HCT116 (cell line): ENCODE results near the gene TOPBP1. TPM values are rescaled to one million over a fixed set of nuclear protein-coding genes. Genes with fewer than 3 reads are reported as not detected.

Experiments used
- ATAC-seq: fragments of 200-7000 bp; cut with Tn5 transposase; 2 replicates; pipeline ENCODE4 v1.9.1; 2020; ENCODE audit warnings: mild to moderate bottlenecking, moderate library complexity
- BruUV-seq: library from RNA; stranded (reverse); fragments of 400-500 nt; replicated peaks from 2 replicates; lab custom pipeline; 2021; lab: Mats Ljungman, UMichigan
- CTCF ChIA-PET: fragments of 300-600 bp; sonication (Branson Sonifier 250); formaldehyde crosslinking; loops from one replicate; lab custom pipeline; 2021; ENCODE audit warnings: antibody characterized with exemption; lab: Charles Lee
- POLR2A ChIA-PET: fragments of 300-600, 350-600 bp; sonication (Branson Sonifier 250); formaldehyde crosslinking; loops from one replicate; lab custom pipeline; 2021; ENCODE audit warnings: antibody characterized with exemption; lab: Charles Lee
- RAD21 ChIA-PET, 2 experiments: fragments of 300-600 bp; sonication (Branson Sonifier 250); formaldehyde crosslinking; loops; one replicate each; lab custom pipeline; 2023; ENCODE audit warnings: low total read pairs in 2 of 2; ENCODE audit not compliant: uncharacterized antibody in 2 of 2, unreplicated experiment in 2 of 2, low non-redundant PET in 1 of 2; lab: Charles Lee
- DNase-seq: peaks from one replicate; pipeline ENCODE4 v3.0.0-alpha.2; 2010; ENCODE audit warnings: low read depth, low spot score
- H2AFZ ChIP-seq: fragments of 200-600 bp; shearing (Covaris generic), sonication (generic); 2 replicates; pipeline ENCODE4 v1.6.1; 2017; ENCODE audit warnings: low read depth, mixed run types, mixed read lengths, antibody characterized with exemption, low read length; ENCODE audit not compliant: poor library complexity, severe bottlenecking
- H3K27ac ChIP-seq: 2 replicates; pipeline ENCODE4 v1.5.1; 2012; ENCODE audit warnings: low read depth, low read length
- H3K27me3 ChIP-seq: fragments of 200-600 bp; sonication (generic); 2 replicates; pipeline ENCODE4 v1.6.1; 2016; ENCODE audit warnings: mixed run types, low read length, mixed read lengths; ENCODE audit not compliant: insufficient read depth
- H3K36me3 ChIP-seq, 2 experiments: fragments of 200-500 bp in 1 of 2; fragments of 200-600 bp in 1 of 2; sonication (Bioruptor generic) in 1 of 2; sonication (generic) in 1 of 2; 2 replicates each; pipeline versions ENCODE4 v1.5.1 to v1.6.1; 2014 to 2016; ENCODE audit warnings: low read length in 2 of 2, inconsistent platforms in 1 of 2, mixed read lengths in 1 of 2, mixed run types in 1 of 2; ENCODE audit not compliant: insufficient read depth in 2 of 2, control insufficient read depth in 1 of 2
- H3K4me1 ChIP-seq, 2 experiments: fragments of 200-600 bp in 1 of 2; sonication (generic) in 1 of 2; 2 replicates each; pipeline versions ENCODE4 v1.5.1 to v1.6.1; 2012 to 2017; ENCODE audit warnings: low read length in 2 of 2, inconsistent platforms in 1 of 2, mild to moderate bottlenecking in 1 of 2, mixed read lengths in 1 of 2, mixed run types in 1 of 2, moderate library complexity in 1 of 2; ENCODE audit not compliant: insufficient read depth in 2 of 2, control insufficient read depth in 1 of 2
- H3K4me2 ChIP-seq: fragments of 200-600 bp; sonication (generic); 2 replicates; pipeline ENCODE4 v1.6.1; 2017; ENCODE audit warnings: mixed run types, low read length, mixed read lengths
- H3K4me3 ChIP-seq, 2 experiments: fragments of 200-600 bp in 1 of 2; sonication (generic) in 1 of 2; replicated peaks in 1 of 2; 2 replicates each; pipeline ENCODE4 v1.5.1; 2011 to 2016; ENCODE audit warnings: low read length in 2 of 2, control low read depth in 1 of 2, low read depth in 1 of 2, mild to moderate bottlenecking in 1 of 2, mixed read lengths in 1 of 2, mixed run types in 1 of 2
- H3K79me2 ChIP-seq: fragments of 200-600 bp; sonication (generic); 2 replicates; pipeline ENCODE4 v1.6.1; 2017; ENCODE audit warnings: mild to moderate bottlenecking, mixed run types, low read length, moderate library complexity, mixed read lengths; ENCODE audit not compliant: insufficient read depth
- H3K9ac ChIP-seq: fragments of 200-600 bp; sonication (generic); 2 replicates; pipeline ENCODE4 v1.6.1; 2016; ENCODE audit warnings: low read length, mixed read lengths
- H3K9me2 ChIP-seq: fragments of 200-600 bp; sonication (generic), shearing (Covaris generic); 2 replicates; pipeline ENCODE4 v1.6.1; 2017; ENCODE audit warnings: mixed run types, mild to moderate bottlenecking, moderate library complexity; ENCODE audit not compliant: insufficient read depth
- H3K9me3 ChIP-seq, 2 experiments: fragments of 200-500 bp in 1 of 2; fragments of 200-600 bp in 1 of 2; sonication (Bioruptor generic) in 1 of 2; sonication (generic) in 1 of 2; 2 replicates each; pipeline ENCODE4 v1.6.1; 2014 to 2017; ENCODE audit warnings: low read length in 2 of 2, mixed read lengths in 2 of 2, inconsistent platforms in 1 of 2, low read depth in 1 of 2, mild to moderate bottlenecking in 1 of 2, mixed run types in 1 of 2, moderate library complexity in 1 of 2; ENCODE audit not compliant: control insufficient read depth in 1 of 2, insufficient read depth in 1 of 2
- H4K20me1 ChIP-seq: fragments of 200-600 bp; sonication (generic), shearing (Covaris generic); 2 replicates; pipeline ENCODE4 v1.6.1; 2017; ENCODE audit warnings: mixed run types, mild to moderate bottlenecking, moderate library complexity; ENCODE audit not compliant: insufficient read depth
- CTCF ChIP-seq, 3 experiments: fragments of 200-600 bp in 1 of 3; sonication (generic) in 1 of 3; IDR thresholded peaks in 2 of 3; conservative IDR thresholded peaks in 1 of 3; 2 replicates each; pipeline ENCODE4 v1.5.1; 2012 to 2017; ENCODE audit warnings: low read depth in 2 of 3, low read length in 2 of 3, antibody characterized with exemption in 1 of 3, borderline replicate concordance in 1 of 3, control low read depth in 1 of 3, mild to moderate bottlenecking in 1 of 3, mixed read lengths in 1 of 3, mixed run types in 1 of 3, moderate library complexity in 1 of 3; ENCODE audit not compliant: insufficient read depth in 1 of 3
- FOSL1 ChIP-seq: IDR thresholded peaks from 2 replicates; pipeline ENCODE4 v1.6.1; 2012; ENCODE audit warnings: low read depth
- RAD21 ChIP-seq: IDR thresholded peaks from 2 replicates; pipeline ENCODE4 v1.6.1; 2012; ENCODE audit warnings: low read depth, mild to moderate bottlenecking
- ZFX ChIP-seq: fragments of 450-650 bp; IDR thresholded peaks from 2 replicates; pipeline ENCODE4 v1.6.1; 2017
- intact Hi-C: fragments of 100-400 bp; cut with micrococcal nuclease; formaldehyde crosslinking; loops from 2 replicates; pipeline ENCODE4 v1.10.0; 2022
- total RNA-seq: library from RNA; stranded (reverse); gene quantifications from one replicate; pipeline ENCODE4 v1.2.1, GENCODE V29; 2021; ENCODE audit not compliant: unreplicated experiment
- TF ChIP-seq, protein P1 (sequence below): IDR thresholded peaks from 2 replicates; pipeline ENCODE4 v1.6.1; 2011; ENCODE audit warnings: mild to moderate bottlenecking, low read length, moderate library complexity; ENCODE audit not compliant: insufficient replicate concordance; ENCODE audit errors: extremely low read depth

Gene TOPBP1
- total RNA-seq, 1 experiment from 2014 or later, result 42.2 TPM

DNA sequence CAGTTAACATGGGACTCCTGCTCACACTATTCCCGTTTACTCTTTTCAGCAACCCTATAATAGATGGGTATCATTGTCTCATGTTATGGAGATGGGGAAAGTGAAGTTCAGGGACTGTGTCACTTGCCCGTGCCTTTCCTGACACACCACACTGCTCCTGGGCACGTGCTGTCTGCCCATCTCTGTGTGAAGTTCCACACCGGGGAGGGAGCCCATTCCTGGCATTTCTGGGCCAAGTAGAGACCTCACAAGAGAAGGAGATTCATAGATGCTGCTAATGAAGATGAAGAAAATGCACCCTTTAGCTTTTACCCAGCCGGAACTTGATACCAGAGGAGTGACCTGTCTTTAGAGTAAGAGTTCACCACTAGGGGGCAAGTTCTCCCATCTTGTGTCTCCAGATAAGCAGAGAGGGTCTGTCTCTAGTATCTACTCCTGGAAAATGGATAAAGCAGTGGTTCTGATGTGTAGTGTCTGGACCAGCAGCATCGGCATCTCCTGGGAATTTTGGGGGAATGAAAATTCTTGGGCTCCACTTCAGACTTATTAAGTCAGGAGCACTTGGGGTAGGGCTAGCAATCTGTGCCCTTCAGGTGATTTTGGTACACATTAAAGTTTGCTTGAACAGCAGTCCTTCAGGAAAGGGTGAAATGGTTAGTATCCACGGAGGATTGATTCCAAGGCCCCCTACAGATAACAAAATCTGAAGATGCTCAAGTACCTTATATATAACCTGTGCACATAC lies 2.0 kb upstream of the TOPBP1 start:
- Histone ChIP-seq H3K9ac (no peak overlapping the region), H3K9me3 (no peaks in the 10 kb centered on the region), H3K4me2 (peak overlapping the region; percentile 73), H3K36me3 (peaks cover 0 to 2% of the 10 kb centered on the region in 2 experiments; a peak in 1 of 4 replicates), H3K27ac (no peak overlapping the region), H3K9me2 (no peaks in the 10 kb centered on the region), H2AFZ (no peak overlapping the region)
- no TSS peak for BruUV-seq
- POLR2A ChIA-PET, result no interaction called here
- peak; percentile 63 for DNase-seq
- CTCF ChIA-PET, result interaction anchor here (0.6 to 1.0 kb wide), 4 partner anchors 9 to 267 kb away, joined by 3 to 4 read pairs (median 4); no protein-coding TSS in a partner anchor
- intact Hi-C loops, result loop anchor here (2.0 to 10.0 kb wide), 4 partner anchors 144 to 267 kb away; partner anchors contain the start of gene SRPRB
- TF ChIP-seq ZFX (no peak), FOSL1 (no peak), RAD21 (peak; percentile 61), CTCF (IDR thresholded peaks at IDR 0.05 in 2 of 3, conservative IDR thresholded peaks at IDR 0.05 in 1 of 3; ENCODE audit: borderline replicate concordance in 1 of 3, insufficient read depth in 1 of 3, low read depth in 2 of 3, low read length in 2 of 3) (peak; percentile 48 to 79 (median 75); a peak in 5 of 6 replicates)
- TF ChIP-seq, protein P1, sequence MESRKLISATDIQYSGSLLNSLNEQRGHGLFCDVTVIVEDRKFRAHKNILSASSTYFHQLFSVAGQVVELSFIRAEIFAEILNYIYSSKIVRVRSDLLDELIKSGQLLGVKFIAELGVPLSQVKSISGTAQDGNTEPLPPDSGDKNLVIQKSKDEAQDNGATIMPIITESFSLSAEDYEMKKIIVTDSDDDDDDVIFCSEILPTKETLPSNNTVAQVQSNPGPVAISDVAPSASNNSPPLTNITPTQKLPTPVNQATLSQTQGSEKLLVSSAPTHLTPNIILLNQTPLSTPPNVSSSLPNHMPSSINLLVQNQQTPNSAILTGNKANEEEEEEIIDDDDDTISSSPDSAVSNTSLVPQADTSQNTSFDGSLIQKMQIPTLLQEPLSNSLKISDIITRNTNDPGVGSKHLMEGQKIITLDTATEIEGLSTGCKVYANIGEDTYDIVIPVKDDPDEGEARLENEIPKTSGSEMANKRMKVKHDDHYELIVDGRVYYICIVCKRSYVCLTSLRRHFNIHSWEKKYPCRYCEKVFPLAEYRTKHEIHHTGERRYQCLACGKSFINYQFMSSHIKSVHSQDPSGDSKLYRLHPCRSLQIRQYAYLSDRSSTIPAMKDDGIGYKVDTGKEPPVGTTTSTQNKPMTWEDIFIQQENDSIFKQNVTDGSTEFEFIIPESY, result no peak
- TF ChIP-seq, all 23 proteins: peak for 2
- peaks cover 41% of the 10 kb centered on the region for H3K79me2 ChIP-seq
- H3K4me3 ChIP-seq, result no peak overlapping the region
- peak; percentile 79 for ATAC-seq
- peaks cover 0 to 21% of the 10 kb centered on the region in 2 experiments; a peak in 3 of 4 replicates for H3K4me1 ChIP-seq
- RAD21 ChIA-PET, result no interaction called here
- no peaks in the 10 kb centered on the region for H3K27me3 ChIP-seq
- H4K20me1 ChIP-seq, result no peaks in the 10 kb centered on the region
